ENCODE data around the gene OR51M1.

DNA sequence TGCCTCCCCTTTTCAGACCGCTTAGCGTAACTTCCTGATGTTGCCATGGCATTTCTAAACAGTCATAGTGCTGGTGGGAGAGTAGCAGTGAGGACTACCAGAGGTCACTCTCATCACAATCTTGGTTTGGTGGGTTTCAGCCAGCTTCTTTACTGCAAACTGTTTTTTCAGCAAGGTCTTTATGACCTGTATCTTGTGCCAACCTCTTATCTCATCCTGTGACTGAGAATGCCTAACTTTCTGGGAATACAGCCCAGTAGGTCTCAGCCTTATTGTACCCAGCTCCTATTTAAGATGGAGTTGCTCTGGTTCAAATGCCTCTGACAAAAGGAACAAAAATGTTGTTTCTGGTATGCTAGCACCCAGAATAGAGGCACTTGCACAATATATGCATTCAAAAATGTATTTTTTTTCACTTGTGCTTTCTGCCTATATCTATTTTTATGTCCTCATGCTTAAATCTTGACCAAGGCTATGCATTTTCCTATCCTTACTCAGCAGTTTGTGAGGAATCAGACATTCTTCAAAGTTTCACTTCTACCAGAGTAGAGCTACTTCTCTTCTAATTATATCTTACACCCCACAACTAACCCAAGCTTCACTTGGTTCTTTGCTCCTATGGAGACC is 16.1 kb upstream of the OR51M1 start:
- TF ChIP-seq EZH2 (IDR thresholded peaks at IDR 0.05; ENCODE audit: insufficient read depth, poor library complexity, severe bottlenecking) (no peak), EZH2phosphoT487 (IDR thresholded peaks at IDR 0.05; ENCODE audit: insufficient read depth, low read depth) (no peak)
